Eye (tissue), 1 donor: ENCODE measurements around the gene CADM2.

ENCODE experiments used
- DNase-seq: peaks from one replicate; pipeline ENCODE4 v3.0.0-alpha.2; 2015

Gene CADM2

GRCh38 chr3:86046436-86047136 lies 1087.8 kb downstream of the CADM2 start:
- no peak for DNase-seq

GRCh38 chr3:86047161-86047560 lies 1088.4 kb downstream of the CADM2 start:
- DNase-seq, result no peak

GRCh38 chr3:86051058-86051457 lies 1092.3 kb downstream of the CADM2 start:
- DNase-seq, result no peak

DNA sequence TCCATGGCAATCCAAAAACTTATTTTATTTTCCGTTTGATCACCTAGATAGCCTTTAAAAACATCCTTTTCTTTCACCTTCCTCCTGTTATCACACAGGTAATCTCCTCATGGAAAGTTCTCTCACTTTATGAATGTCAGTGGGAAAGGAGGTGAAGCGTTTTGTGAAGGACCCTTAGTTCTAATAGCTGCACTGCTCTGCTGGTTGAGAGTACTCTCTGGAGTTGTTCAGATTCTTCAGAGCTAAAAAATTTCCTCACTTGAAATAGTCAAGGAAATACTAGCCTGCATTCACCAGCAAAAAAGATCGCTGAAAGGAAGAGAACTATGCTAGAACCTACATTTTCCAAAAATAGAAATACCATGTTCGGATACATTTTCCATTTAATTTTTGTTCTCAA lies 1097.2 kb downstream of the CADM2 start:
- no peak for DNase-seq

GRCh38 chr3:86056962-86057361 lies 1098.2 kb downstream of the CADM2 start:
- no peak for DNase-seq

- no peak for DNase-seq
Observed at GRCh38 chr3:86073799-86074198, 1115.0 kb downstream of the CADM2 start.

- no peak for DNase-seq
Observed at GRCh38 chr3:86087160-86087871, 1128.5 kb downstream of the CADM2 start.

DNA sequence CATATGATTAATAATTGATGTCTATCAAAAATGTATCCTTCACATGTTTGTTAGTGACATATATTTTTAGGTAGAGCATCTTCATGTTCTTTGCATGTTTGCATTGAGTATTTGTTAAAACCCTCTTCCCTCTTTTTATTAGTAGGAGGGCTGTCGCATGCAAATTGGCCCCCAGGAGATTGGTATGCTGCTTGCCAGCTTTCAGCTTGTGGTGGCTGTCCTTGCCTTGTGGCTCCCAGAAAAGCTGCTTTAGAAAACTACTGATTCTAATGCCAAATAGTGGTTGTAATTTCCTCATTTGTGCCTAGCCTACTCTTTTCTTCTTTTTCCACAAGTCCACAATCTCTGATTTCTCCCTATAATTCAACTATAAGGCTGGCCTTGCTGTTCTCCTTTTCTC lies 1145.4 kb downstream of the CADM2 start:
- no peak for DNase-seq

- no peak for DNase-seq
Observed at GRCh38 chr3:86109434-86109833, 1150.6 kb downstream of the CADM2 start.
